GM12878 (cell line): Measurements from ENCODE around the gene OLFM2. TPM values are rescaled to one million over a fixed set of nuclear protein-coding genes. Genes with fewer than 3 reads are reported as not detected.

ENCODE experiments used
- ATAC-seq: fragments of 200-7000 bp; cut with Tn5 transposase; 3 replicates; pipeline ENCODE4 v1.9.1; 2020; ENCODE audit warnings: mild to moderate bottlenecking, moderate library complexity
- BruUV-seq: library from RNA; stranded (reverse); fragments of 400-500 nt; replicated peaks from 2 replicates; lab custom pipeline; 2021; lab: Mats Ljungman, UMichigan
- CTCF ChIA-PET: fragments of 300-600 bp; sonication (Branson Sonifier 250); formaldehyde crosslinking; extraction: SDS; loops from one replicate; lab custom pipeline; 2021; ENCODE audit warnings: inconsistent platforms; lab: Yijun Ruan, JAX
- POLR2A ChIA-PET: fragments of 350-600 bp; formaldehyde crosslinking; extraction: SDS; loops from one replicate; lab custom pipeline; 2021; ENCODE audit warnings: inconsistent platforms; lab: Charles Lee
- RAD21 ChIA-PET: fragments of 300-600 bp; sonication (Branson Sonifier 250); formaldehyde crosslinking; loops from one replicate; lab custom pipeline; 2023; ENCODE audit warnings: antibody characterized with exemption; ENCODE audit not compliant: unreplicated experiment; lab: Charles Lee
- SMC1A ChIA-PET: fragments of 300-600 bp; sonication (Branson Sonifier 250); formaldehyde crosslinking; loops from one replicate; lab custom pipeline; 2023; ENCODE audit not compliant: unreplicated experiment, uncharacterized antibody; lab: Charles Lee
- DNase-seq: peaks from one replicate; pipeline ENCODE4 v3.0.0-alpha.2; 2011; ENCODE audit warnings: low read depth, low spot score
- FAIRE-seq: peaks from 3 replicates; lab custom pipeline; 2011; peaks lifted over from hg19 to GRCh38; lab: Jason Lieb, UNC
- H2AFZ ChIP-seq: 2 replicates; pipeline ENCODE4 v1.6.0; 2011; ENCODE audit warnings: low read depth, low read length, control low read depth; ENCODE audit not compliant: control insufficient read depth
- H3K27ac ChIP-seq: 2 replicates; pipeline ENCODE4 v1.5.1; 2011; ENCODE audit warnings: control low read depth; ENCODE audit not compliant: control insufficient read depth, insufficient read depth
- H3K27me3 ChIP-seq, 2 experiments: replicated peaks in 1 of 2; 2 replicates each; pipeline versions ENCODE4 v1.6.0 to v1.6.1; 2011; ENCODE audit warnings: low read length in 1 of 2; ENCODE audit not compliant: control insufficient read depth in 2 of 2, insufficient read depth in 2 of 2
- H3K36me3 ChIP-seq, 2 experiments: 2 replicates each; pipeline ENCODE4 v1.5.1; 2011; ENCODE audit warnings: low read length in 1 of 2; ENCODE audit not compliant: control insufficient read depth in 2 of 2, insufficient read depth in 2 of 2
- H3K4me1 ChIP-seq: 2 replicates; pipeline ENCODE4 v1.6.1; 2011; ENCODE audit warnings: mild to moderate bottlenecking, low read length, moderate library complexity, mixed read lengths; ENCODE audit not compliant: control insufficient read depth, insufficient read depth
- H3K4me2 ChIP-seq: 2 replicates; pipeline ENCODE4 v1.6.0; 2011; ENCODE audit warnings: control low read depth; ENCODE audit not compliant: control insufficient read depth, insufficient read depth
- H3K4me3 ChIP-seq: fragments of 200-600 bp; sonication (generic); 2 replicates; pipeline ENCODE4 v1.5.1; 2016
- H3K79me2 ChIP-seq: 2 replicates; pipeline ENCODE4 v1.6.0; 2011; ENCODE audit warnings: low read length; ENCODE audit not compliant: control insufficient read depth, insufficient read depth
- H3K9ac ChIP-seq: 2 replicates; pipeline ENCODE4 v1.8.0; 2011; ENCODE audit warnings: low read length, control low read depth, mixed read lengths; ENCODE audit not compliant: control insufficient read depth, insufficient read depth
- H3K9me3 ChIP-seq: replicated peaks from 3 replicates; pipeline ENCODE4 v1.5.1; 2011; ENCODE audit warnings: mild to moderate bottlenecking, low read length; ENCODE audit not compliant: control insufficient read depth, insufficient read depth
- H4K20me1 ChIP-seq: 2 replicates; pipeline ENCODE4 v1.6.0; 2011; ENCODE audit not compliant: control insufficient read depth, insufficient read depth
- ATF7 ChIP-seq: fragments of 450-650 bp; IDR thresholded peaks from 2 replicates; pipeline ENCODE4 v1.6.1; 2016; ENCODE audit warnings: low read depth, mild to moderate bottlenecking
- CREB1 ChIP-seq: IDR thresholded peaks from 2 replicates; pipeline ENCODE4 v1.6.1; 2012; ENCODE audit warnings: low read depth, mild to moderate bottlenecking, inconsistent platforms
- DPF2 ChIP-seq: fragments of 450-650 bp; IDR thresholded peaks from 2 replicates; pipeline ENCODE4 v1.6.1; 2017; ENCODE audit warnings: mild to moderate bottlenecking
- E2F4 ChIP-seq: IDR thresholded peaks from 2 replicates; pipeline ENCODE4 v1.6.1; 2012; ENCODE audit warnings: low read depth, low read length, improper control_type of control experiment
- E4F1 ChIP-seq: fragments of 450-650 bp; IDR thresholded peaks from 2 replicates; pipeline ENCODE4 v1.6.1; 2018; ENCODE audit warnings: borderline replicate concordance, mild to moderate bottlenecking; ENCODE audit not compliant: partially characterized antibody
- ELK1 ChIP-seq: IDR thresholded peaks from 2 replicates; pipeline ENCODE4 v1.6.1; 2012; ENCODE audit warnings: low read depth, low read length, improper control_type of control experiment
- IRF3 ChIP-seq: fragments of 450-650 bp; IDR thresholded peaks from 2 replicates; pipeline ENCODE4 v1.6.1; 2014; ENCODE audit warnings: mild to moderate bottlenecking
- MXI1 ChIP-seq: fragments of 150-350 bp; IDR thresholded peaks from 2 replicates; pipeline ENCODE4 v1.6.1; 2011; ENCODE audit warnings: low read depth, mild to moderate bottlenecking, inconsistent platforms, low read length, improper control_type of control experiment
- NFYB ChIP-seq: IDR thresholded peaks from 2 replicates; pipeline ENCODE4 v1.6.1; 2011; ENCODE audit warnings: low read depth, mild to moderate bottlenecking, low read length, improper control_type of control experiment, moderate library complexity; ENCODE audit not compliant: insufficient read depth
- PAX8 ChIP-seq: fragments of 450-650 bp; IDR thresholded peaks from 2 replicates; pipeline ENCODE4 v1.6.1; 2017; ENCODE audit warnings: mild to moderate bottlenecking, moderate library complexity
- POLR2AphosphoS5 ChIP-seq: IDR thresholded peaks from 2 replicates; pipeline ENCODE4 v1.6.1; 2011; ENCODE audit warnings: mild to moderate bottlenecking, low read length, inconsistent platforms
- REST ChIP-seq: IDR thresholded peaks from 2 replicates; pipeline ENCODE4 v1.6.1; 2012; ENCODE audit warnings: mild to moderate bottlenecking, low read depth, low read length
- SIX5 ChIP-seq: IDR thresholded peaks from 2 replicates; pipeline ENCODE4 v1.6.1; 2011; ENCODE audit warnings: mild to moderate bottlenecking, low read depth, low read length, moderate library complexity; ENCODE audit not compliant: severe bottlenecking
- SP1 ChIP-seq: IDR thresholded peaks from one replicate; pipeline ENCODE4 v1.6.1; 2011; ENCODE audit warnings: low read depth, low read length
- WGBS: methylation state at CpG from one replicate; pipeline ENCODE4 v1.1.6; 2016; ENCODE audit warnings: low lambda C conversion rate; ENCODE audit not compliant: insufficient replicate concordance, insufficient coverage; ENCODE audit errors: missing lambda C conversion rate; 5-methylcytosine and 5-hydroxymethylcytosine counted together
- in situ Hi-C: fragments of 300-500 bp; cut with MboI; formaldehyde crosslinking; loops from 9 replicates; pipeline ENCODE4 v1.14.3; 2018; ENCODE audit warnings: mixed read lengths
- intact Hi-C: fragments of 100-400 bp; cut with micrococcal nuclease; formaldehyde crosslinking; loops from one replicate; pipeline ENCODE4 v1.14.2; 2022; ENCODE audit not compliant: unreplicated experiment
- polyA plus RNA-seq, 11 experiments: library from polyadenylated mRNA; depleted of rRNA in 4 of 11; unstranded in 6 of 11; stranded (reverse) in 5 of 11; fragments of >200 nt; fragmentation: Nextera tagmentation in 4 of 11; fragmentation: Illumina TruSeq in 1 of 11; extraction: Ambion mirVana in 4 of 11; extraction: Trizol in 1 of 11; gene quantifications; 1 replicate in 1 of 11; 2 replicates in 10 of 11; pipeline versions ENCODE4 v1.2.1 to v1.2.3, GENCODE V29; 2011 to 2016; ENCODE audit warnings: inconsistent platforms in 2 of 11, missing spikeins in 2 of 11, low read depth in 1 of 11
- total RNA-seq, 4 experiments: library from RNA; depleted of rRNA in 3 of 4; stranded (reverse); fragments of >200 nt in 3 of 4; fragmentation: Illumina TruSeq in 1 of 4; extraction: Trizol in 1 of 4; gene quantifications; 2 replicates each; pipeline versions ENCODE4 v1.2.1 to v1.2.3, GENCODE V29; 2013 to 2021

OLFM2 gene
- total and polyA plus RNA-seq, 10 of the 15 experiments (the other 5 are each of a cell fraction or from before 2014, with no cell fraction given), result 0.07 to 3.5 (median 0.27) TPM; not detected in 5

GRCh38 chr19:9923440-9923839 is 12.9 kb downstream of the OLFM2 start:
- no peak for FAIRE-seq
- TF ChIP-seq PAX8 (no peak), NFYB (no peak), POLR2AphosphoS5 (no peak), E4F1 (no peak), ATF7 (no peak), SIX5 (no peak), IRF3 (no peak), DPF2 (no peak), E2F4 (no peak), ELK1 (no peak), MXI1 (no peak), SP1 (no peak), CREB1 (no peak), REST (no peak)

More at GRCh38 chr19:9923440-9923839, 12.9 kb downstream of the OLFM2 start:
- intact Hi-C loops, result no loop called here
- H3K4me3 ChIP-seq, result no peak overlapping the region
- H3K9me3 ChIP-seq, result no peaks in the 10 kb centered on the region
- ATAC-seq (no peak), DNase-seq (no peak)
- H3K27ac ChIP-seq, result no peak overlapping the region
- in situ Hi-C loops, result no loop called here
- H4K20me1 ChIP-seq, result no peaks in the 10 kb centered on the region
- H3K4me1 ChIP-seq, result peaks cover 7% of the 10 kb centered on the region
- no TSS peak for BruUV-seq
- ChIA-PET CTCF (interaction anchor here (1.2 kb wide), 1 partner anchor 108 kb away, joined by 3 read pairs; no protein-coding TSS in a partner anchor), RAD21 (no interaction called here), POLR2A (no interaction called here), SMC1A (no interaction called here)
- H3K36me3 ChIP-seq, result no peaks in the 10 kb centered on the region
- no peak overlapping the region for H2AFZ ChIP-seq
- no peak overlapping the region for H3K4me2 ChIP-seq
- H3K9ac ChIP-seq, result no peak overlapping the region
- H3K27me3 ChIP-seq, result no peaks in the 10 kb centered on the region
- no peaks in the 10 kb centered on the region for H3K79me2 ChIP-seq
- 54% methylated on average over 4 of the region's 4 CpGs for whole genome bisulfite sequencing
